Activated naive CD8-positive, alpha-beta T cell treated with anti-CD3 and anti-CD28 coated beads, Interleukin-2, amount 10 ng/mL, durations not matched to agents 7 days and 5 days (primary cell): ENCODE measurements around the gene SNX8. TPM values are rescaled to one million over a fixed set of nuclear protein-coding genes. Genes with fewer than 3 reads are reported as not detected.
"Not testable (repeated sequence)": the region's sequence is repeated elsewhere in the genome, so short reads cannot be mapped to it uniquely, and the experiment has no call there.

ENCODE experiments used
- ATAC-seq: fragments of 150-1000 bp; cut with Tn5 transposase; one replicate; pipeline ENCODE4 v1.10.0; 2021; ENCODE audit warnings: low read depth, moderate library complexity
- POLR2A ChIA-PET: fragments of 350-600 bp; sonication (Branson Sonifier 250); formaldehyde crosslinking; loops from one replicate; lab custom pipeline; 2021; ENCODE audit warnings: antibody characterized with exemption; lab: Charles Lee
- DNase-seq: peaks from one replicate; pipeline ENCODE4 v3.0.0; 2021
- H3K27ac Mint-ChIP-seq: one replicate; pipeline ENCODE4 v1.8.0; 2022; ENCODE audit warnings: mild to moderate bottlenecking, mixed read lengths
- H3K27me3 Mint-ChIP-seq: one replicate; pipeline ENCODE4 v1.8.0; 2022; ENCODE audit warnings: mild to moderate bottlenecking, moderate library complexity, mixed read lengths
- H3K36me3 Mint-ChIP-seq: one replicate; pipeline ENCODE4 v1.8.0; 2021; ENCODE audit warnings: mild to moderate bottlenecking, mixed read lengths
- H3K4me1 Mint-ChIP-seq: one replicate; pipeline ENCODE4 v1.8.0; 2021; ENCODE audit warnings: mixed read lengths
- H3K4me3 Mint-ChIP-seq: one replicate; pipeline ENCODE4 v1.8.0; 2022; ENCODE audit warnings: mild to moderate bottlenecking, moderate library complexity, mixed read lengths
- H3K9me3 Mint-ChIP-seq: one replicate; pipeline ENCODE4 v1.8.0; 2021; ENCODE audit warnings: mixed read lengths
- total RNA-seq, 2 experiments: library from RNA; stranded (reverse); gene quantifications; one replicate each; pipeline ENCODE4 v1.2.3, GENCODE V29; 2021

Gene SNX8
- total RNA-seq, 2 experiments from 2014 or later = 18.6 to 22.1 TPM

DNA sequence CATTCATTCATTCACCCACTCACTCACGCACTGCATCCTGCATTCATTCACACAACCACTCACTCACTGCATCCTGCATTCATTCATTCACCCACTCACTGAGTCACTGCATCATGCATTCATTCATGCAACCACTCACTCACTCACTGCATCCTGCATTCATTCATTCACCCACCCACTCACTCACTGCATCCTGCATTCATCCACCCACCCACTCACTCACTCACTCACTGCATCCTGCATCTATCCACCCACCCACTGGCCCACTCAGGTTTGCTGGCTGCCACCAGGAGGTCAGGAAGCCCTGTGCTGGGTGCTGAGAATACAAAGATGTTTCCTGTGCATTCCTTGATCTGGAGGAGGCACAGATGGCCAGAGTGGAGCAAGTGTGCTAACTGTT, 2.3 kb upstream of the SNX8 start:
- ATAC-seq (no peak), DNase-seq (no peak)
- Mint-ChIP-seq H3K4me1 (peaks cover 14% of the 10 kb centered on the region), H3K27ac (no peak overlapping the region), H3K4me3 (no peak overlapping the region), H3K36me3 (no peaks in the 10 kb centered on the region), H3K9me3 (no peaks in the 10 kb centered on the region), H3K27me3 (no peaks in the 10 kb centered on the region)
- POLR2A ChIA-PET = no interaction called here

- Mint-ChIP-seq H3K36me3 (no peaks in the 10 kb centered on the region), H3K27me3 (no peaks in the 10 kb centered on the region), H3K9me3 (no peaks in the 10 kb centered on the region), H3K4me3 (no peak overlapping the region), H3K27ac (no peak overlapping the region), H3K4me1 (peaks cover 14% of the 10 kb centered on the region)
- POLR2A ChIA-PET = no interaction called here
- ATAC-seq (no peak), DNase-seq (no peak)
Observed at GRCh38 chr7:2315787-2316186, 1.5 kb upstream of the SNX8 start.

DNA sequence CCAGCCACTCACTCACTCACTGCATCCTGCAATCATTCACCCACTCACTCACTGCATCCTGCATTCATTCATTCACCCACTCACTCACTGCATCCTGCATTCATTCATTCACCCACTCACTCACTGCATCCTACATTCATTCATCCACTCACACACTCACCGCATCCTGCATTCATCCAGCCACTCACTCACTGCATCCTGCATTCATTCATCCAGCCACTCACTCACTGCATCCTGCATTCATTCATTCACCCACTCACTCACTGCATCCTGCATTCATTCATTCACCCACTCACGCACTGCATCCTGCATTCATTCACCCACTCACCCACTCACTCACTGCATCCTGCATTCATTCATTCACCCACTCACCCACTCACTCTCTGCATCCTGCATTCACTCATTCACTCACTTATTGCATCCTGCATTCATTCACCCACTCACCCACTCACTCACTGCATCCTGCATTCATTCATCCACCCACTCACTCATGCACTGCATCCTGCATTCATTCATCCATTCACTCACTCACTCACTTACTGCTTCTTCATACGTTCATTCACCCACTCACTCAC, 802 bp upstream of the SNX8 start:
- POLR2A ChIA-PET, H3K27ac Mint-ChIP-seq, H3K27me3 Mint-ChIP-seq, H3K9me3 Mint-ChIP-seq, DNase-seq, ATAC-seq, H3K36me3 Mint-ChIP-seq, H3K4me3 Mint-ChIP-seq: not testable (repeated sequence)
- peaks cover 14% of the 10 kb centered on the region for H3K4me1 Mint-ChIP-seq

- H3K9me3 Mint-ChIP-seq = no peaks in the 10 kb centered on the region
- peak overlapping the region; percentile 88 for H3K4me3 Mint-ChIP-seq
- POLR2A ChIA-PET = interaction anchor here (1.5 to 2.5 kb wide), 3 partner anchors 15 to 93 kb away, joined by 3 to 6 read pairs (median 5); partner anchors contain the start of genes MRM2 and NUDT1
- H3K27me3 Mint-ChIP-seq = no peaks in the 10 kb centered on the region
- peaks cover 14% of the 10 kb centered on the region for H3K4me1 Mint-ChIP-seq
- ATAC-seq (no peak), DNase-seq (peak; percentile 33)
- peaks cover 1% of the 10 kb centered on the region for H3K36me3 Mint-ChIP-seq
- H3K27ac Mint-ChIP-seq = peak overlapping the region; percentile 91
Observed at GRCh38 chr7:2313450-2314208, 612 bp downstream of the SNX8 start.

DNA sequence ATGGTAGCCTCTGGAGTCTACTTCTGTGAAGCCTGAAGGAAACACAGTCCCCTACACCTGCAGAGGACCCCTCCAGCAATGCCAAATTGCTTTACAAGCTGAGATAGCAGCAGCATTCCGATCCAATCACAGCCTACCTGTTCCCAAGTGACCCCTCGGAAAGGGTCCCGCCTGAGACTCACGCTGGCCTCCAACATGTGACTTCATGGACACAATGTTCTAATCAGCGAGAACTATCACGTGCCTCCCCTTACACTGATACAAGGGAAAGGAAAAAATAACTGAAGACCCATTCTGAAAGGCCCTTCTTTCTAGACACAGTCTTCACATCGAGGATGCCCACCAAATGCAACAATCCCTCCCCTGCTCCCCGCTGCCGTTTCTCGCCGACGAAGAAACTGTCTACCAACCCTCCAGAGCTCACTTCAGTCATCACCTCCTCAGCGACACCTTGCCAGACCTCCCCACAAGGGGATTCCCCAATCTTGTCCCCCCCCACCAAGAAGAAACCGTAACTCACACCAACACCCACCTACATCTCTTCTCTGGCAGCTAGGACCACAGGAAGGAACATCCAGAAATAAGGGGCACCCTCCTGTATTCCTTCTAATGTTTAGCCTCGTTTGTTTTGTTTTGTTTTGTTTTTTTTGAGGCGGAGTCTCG, 1.8 kb downstream of the SNX8 start:
- POLR2A ChIA-PET = interaction anchor here (1.5 to 2.5 kb wide), 2 partner anchors 14 to 70 kb away, joined by 3 to 6 read pairs; partner anchors contain the start of genes MRM2 and NUDT1

GRCh38 chr7:2309889-2310331, 4.3 kb downstream of the SNX8 start:
- Mint-ChIP-seq H3K4me3 (no peak overlapping the region), H3K27me3 (no peaks in the 10 kb centered on the region), H3K36me3 (peaks cover 3% of the 10 kb centered on the region), H3K27ac (no peak overlapping the region), H3K9me3 (no peaks in the 10 kb centered on the region), H3K4me1 (peaks cover 15% of the 10 kb centered on the region)
- no peak for ATAC-seq
- DNase-seq = no peak
- POLR2A ChIA-PET = no interaction called here

More for the DNA sequence above, 1.8 kb downstream of the SNX8 start:
- ATAC-seq (no peak), DNase-seq (no peak)
- no peaks in the 10 kb centered on the region for H3K27me3 Mint-ChIP-seq
- no peaks in the 10 kb centered on the region for H3K9me3 Mint-ChIP-seq
- H3K4me1 Mint-ChIP-seq = peaks cover 15% of the 10 kb centered on the region
- H3K4me3 Mint-ChIP-seq = peak overlapping the region; percentile 20
- peaks cover 1% of the 10 kb centered on the region for H3K36me3 Mint-ChIP-seq
- peak overlapping the region; percentile 18 for H3K27ac Mint-ChIP-seq

DNA sequence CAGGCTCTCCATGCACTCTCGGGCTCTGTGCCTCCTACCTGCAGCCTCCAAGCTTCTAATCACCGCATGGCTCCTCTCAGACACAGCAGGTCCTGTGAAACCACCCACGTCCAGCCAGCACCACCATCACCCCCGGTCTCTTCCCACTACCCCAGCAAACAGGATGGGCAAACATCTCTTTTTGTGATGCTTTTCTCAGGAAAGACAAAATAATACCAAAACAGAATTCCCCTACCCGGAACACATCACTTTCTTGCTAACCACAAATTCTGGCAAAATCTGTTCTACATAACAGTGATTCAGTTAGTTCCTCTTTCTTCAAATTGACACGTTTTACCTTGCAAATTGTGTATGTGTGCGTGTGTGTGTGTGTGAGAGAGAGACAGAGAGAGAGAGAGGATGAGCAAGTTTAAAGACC, 6.5 kb downstream of the SNX8 start:
- H3K9me3 Mint-ChIP-seq = no peaks in the 10 kb centered on the region
- POLR2A ChIA-PET = no interaction called here
- no peaks in the 10 kb centered on the region for H3K27me3 Mint-ChIP-seq
- peaks cover 3% of the 10 kb centered on the region for H3K36me3 Mint-ChIP-seq
- H3K27ac Mint-ChIP-seq = no peak overlapping the region
- peaks cover 12% of the 10 kb centered on the region for H3K4me1 Mint-ChIP-seq
- no peak for DNase-seq
- no peak for ATAC-seq
- no peak overlapping the region for H3K4me3 Mint-ChIP-seq

- H3K4me3 Mint-ChIP-seq = no peak overlapping the region
- H3K27me3 Mint-ChIP-seq = no peaks in the 10 kb centered on the region
- H3K9me3 Mint-ChIP-seq = no peaks in the 10 kb centered on the region
Observed at GRCh38 chr7:2306688-2307087, 7.6 kb downstream of the SNX8 start.

DNA sequence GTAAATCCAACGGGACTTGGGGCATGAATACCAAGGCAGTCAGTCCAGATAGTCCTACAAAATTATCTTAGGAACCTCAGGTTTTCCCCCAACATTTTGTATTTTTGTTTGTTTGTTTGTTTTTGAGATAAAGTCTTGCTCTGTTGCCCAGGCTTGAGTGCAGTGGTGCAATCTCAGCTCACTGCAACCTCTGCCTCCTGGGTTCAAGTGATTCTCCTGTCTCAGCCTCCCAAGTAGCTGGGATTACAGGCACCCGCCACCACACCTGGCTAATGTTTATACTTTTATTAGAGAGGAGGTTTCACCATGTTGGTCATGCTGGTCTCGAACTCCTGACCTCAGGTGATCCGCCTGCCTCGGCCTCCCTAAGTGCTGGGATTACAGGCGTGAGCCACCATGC, 9.0 kb downstream of the SNX8 start:
- H3K9me3 Mint-ChIP-seq, DNase-seq, ATAC-seq, H3K4me3 Mint-ChIP-seq, H3K36me3 Mint-ChIP-seq, H3K27me3 Mint-ChIP-seq, H3K27ac Mint-ChIP-seq, H3K4me1 Mint-ChIP-seq: not testable (repeated sequence)
- POLR2A ChIA-PET = interaction anchor here (0.6 kb wide), 1 partner anchor 267 kb away, joined by 3 read pairs; no protein-coding TSS in a partner anchor

More at GRCh38 chr7:2306688-2307087, 7.6 kb downstream of the SNX8 start:
- Mint-ChIP-seq H3K27ac (no peak overlapping the region), H3K36me3 (peaks cover 3% of the 10 kb centered on the region), H3K4me1 (peaks cover 3% of the 10 kb centered on the region)
- ATAC-seq (no peak), DNase-seq (no peak)
- POLR2A ChIA-PET = no interaction called here

GRCh38 chr7:2303520-2303919, 10.7 kb downstream of the SNX8 start:
- H3K4me1 Mint-ChIP-seq = not testable (repeated sequence)

GRCh38 chr7:2302743-2303397, 11.4 kb downstream of the SNX8 start:
- ATAC-seq, POLR2A ChIA-PET, H3K9me3 Mint-ChIP-seq, H3K4me1 Mint-ChIP-seq, H3K27ac Mint-ChIP-seq, DNase-seq, H3K4me3 Mint-ChIP-seq, H3K36me3 Mint-ChIP-seq, H3K27me3 Mint-ChIP-seq: not testable (repeated sequence)

More at GRCh38 chr7:2303520-2303919, 10.7 kb downstream of the SNX8 start:
- H3K4me3 Mint-ChIP-seq, POLR2A ChIA-PET, H3K27ac Mint-ChIP-seq, H3K9me3 Mint-ChIP-seq, H3K36me3 Mint-ChIP-seq, DNase-seq, H3K27me3 Mint-ChIP-seq, ATAC-seq: not testable (repeated sequence)

- DNase-seq (no peak), ATAC-seq (no peak)
- no peak overlapping the region for H3K4me3 Mint-ChIP-seq
- POLR2A ChIA-PET = no interaction called here
- no peaks in the 10 kb centered on the region for H3K9me3 Mint-ChIP-seq
- H3K27me3 Mint-ChIP-seq = no peaks in the 10 kb centered on the region
- H3K4me1 Mint-ChIP-seq = peaks cover 6% of the 10 kb centered on the region
- H3K27ac Mint-ChIP-seq = no peak overlapping the region
- H3K36me3 Mint-ChIP-seq = peaks cover 2% of the 10 kb centered on the region
Observed at GRCh38 chr7:2301511-2301863, 12.8 kb downstream of the SNX8 start.

DNA sequence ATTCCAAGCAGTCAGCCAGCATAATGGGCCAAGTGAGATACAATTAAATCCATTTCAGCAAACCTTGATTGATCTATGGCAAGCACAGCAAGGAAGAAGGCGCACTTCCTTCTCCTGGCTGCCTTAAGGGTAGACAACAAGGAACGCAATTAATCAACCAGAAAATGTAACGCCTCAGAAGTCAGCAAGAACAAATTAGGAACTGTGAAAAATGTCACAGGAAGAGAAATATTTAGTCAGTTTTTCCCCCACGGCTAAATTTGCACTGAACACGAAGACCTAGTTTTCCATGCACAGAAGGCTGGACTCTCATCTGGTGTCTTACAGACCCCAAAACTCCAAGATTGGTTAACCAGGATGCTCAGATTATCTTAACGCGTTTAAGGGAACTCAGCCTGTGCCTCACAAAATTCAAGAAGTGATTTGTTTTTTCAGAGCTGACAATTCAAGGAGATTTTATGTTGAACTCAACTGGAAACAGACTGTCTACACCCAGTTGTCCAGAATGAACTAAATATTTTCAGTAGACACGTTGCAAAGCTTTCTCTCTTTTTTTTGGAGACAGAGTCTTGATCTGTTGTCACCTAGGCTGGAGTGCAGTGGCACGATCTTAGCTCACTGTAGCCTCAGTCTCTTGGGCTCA, 14.2 kb downstream of the SNX8 start:
- ATAC-seq = no peak
- POLR2A ChIA-PET = interaction anchor here (0.9 kb wide), 1 partner anchor 50 kb away, joined by 3 read pairs; no protein-coding TSS in a partner anchor
- H3K27me3 Mint-ChIP-seq = no peaks in the 10 kb centered on the region
- H3K4me3 Mint-ChIP-seq = no peak overlapping the region
- H3K9me3 Mint-ChIP-seq = no peaks in the 10 kb centered on the region
- peaks cover 4% of the 10 kb centered on the region for H3K36me3 Mint-ChIP-seq
- no peak for DNase-seq
- H3K27ac Mint-ChIP-seq = no peak overlapping the region
- peaks cover 6% of the 10 kb centered on the region for H3K4me1 Mint-ChIP-seq
